ENCODE data around the gene PTPN11.

DNA sequence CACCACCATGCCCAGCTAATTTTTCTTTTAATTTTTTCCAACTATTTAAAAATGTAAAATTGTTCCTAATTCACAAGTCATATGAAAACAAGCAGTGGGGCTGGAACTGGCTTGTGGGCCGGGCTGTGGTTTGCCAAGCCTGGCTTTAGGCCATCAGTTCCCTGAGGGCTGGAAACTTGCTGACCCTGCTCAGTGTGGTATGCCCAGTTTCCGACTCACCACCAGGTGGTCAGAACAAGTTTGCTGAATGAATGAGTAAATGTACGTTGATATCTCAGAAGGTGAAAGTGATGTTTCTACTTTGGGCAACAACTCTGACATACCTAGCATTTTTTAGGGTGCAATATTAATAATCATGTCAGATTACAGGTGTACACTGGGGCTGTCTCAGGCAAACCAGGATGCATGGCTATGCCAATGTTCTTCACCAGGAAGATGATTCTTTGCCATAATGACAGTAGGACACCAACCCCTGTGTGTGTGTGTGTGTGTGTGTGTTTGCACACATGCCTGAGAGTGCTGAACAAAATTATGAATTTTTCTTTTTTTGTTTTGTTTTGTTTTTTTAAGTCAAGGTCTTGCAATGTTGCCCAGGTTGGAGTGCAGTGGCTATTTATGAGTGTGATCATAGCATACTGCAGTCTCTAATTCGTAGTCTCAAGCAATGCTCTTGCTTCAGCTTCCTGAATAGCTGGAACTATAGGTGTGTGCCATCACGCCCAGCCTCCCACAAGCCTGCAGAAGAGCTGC is 106.1 kb downstream of the PTPN11 start:
- no peak for TF ChIP-seq POLR2AphosphoS5 (IDR thresholded peaks at IDR 0.05)
- TF ChIP-seq, protein P1, sequence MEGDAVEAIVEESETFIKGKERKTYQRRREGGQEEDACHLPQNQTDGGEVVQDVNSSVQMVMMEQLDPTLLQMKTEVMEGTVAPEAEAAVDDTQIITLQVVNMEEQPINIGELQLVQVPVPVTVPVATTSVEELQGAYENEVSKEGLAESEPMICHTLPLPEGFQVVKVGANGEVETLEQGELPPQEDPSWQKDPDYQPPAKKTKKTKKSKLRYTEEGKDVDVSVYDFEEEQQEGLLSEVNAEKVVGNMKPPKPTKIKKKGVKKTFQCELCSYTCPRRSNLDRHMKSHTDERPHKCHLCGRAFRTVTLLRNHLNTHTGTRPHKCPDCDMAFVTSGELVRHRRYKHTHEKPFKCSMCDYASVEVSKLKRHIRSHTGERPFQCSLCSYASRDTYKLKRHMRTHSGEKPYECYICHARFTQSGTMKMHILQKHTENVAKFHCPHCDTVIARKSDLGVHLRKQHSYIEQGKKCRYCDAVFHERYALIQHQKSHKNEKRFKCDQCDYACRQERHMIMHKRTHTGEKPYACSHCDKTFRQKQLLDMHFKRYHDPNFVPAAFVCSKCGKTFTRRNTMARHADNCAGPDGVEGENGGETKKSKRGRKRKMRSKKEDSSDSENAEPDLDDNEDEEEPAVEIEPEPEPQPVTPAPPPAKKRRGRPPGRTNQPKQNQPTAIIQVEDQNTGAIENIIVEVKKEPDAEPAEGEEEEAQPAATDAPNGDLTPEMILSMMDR (IDR thresholded peaks at IDR 0.05; ENCODE audit: poor library complexity, severe bottlenecking): no peak
